Liver (tissue), 9 donors: ENCODE results near the gene TMEM254. TPM values are rescaled to one million over a fixed set of nuclear protein-coding genes. Genes with fewer than 3 reads are reported as not detected.
"Not testable (repeated sequence)": the region's sequence is repeated elsewhere in the genome, so short reads cannot be mapped to it uniquely, and the experiment has no call there.

Experiments
- DNase-seq: peaks from one replicate; pipeline ENCODE4 v3.0.0-alpha.2; 2017; ENCODE audit warnings: low spot score
- H3K27ac ChIP-seq, 2 donors: one replicate each; pipeline ENCODE4 v1.7.0; 2013; ENCODE audit warnings: inconsistent platforms in 2 of 2, low read length in 2 of 2, control low read depth in 1 of 2, low read depth in 1 of 2, mild to moderate bottlenecking in 1 of 2
- H3K27me3 ChIP-seq, 4 donors: one replicate each; pipeline versions ENCODE4 v1.6.1 to v1.7.0; 2013; ENCODE audit warnings: low read length in 3 of 4, inconsistent platforms in 1 of 4, mild to moderate bottlenecking in 1 of 4, moderate library complexity in 1 of 4; ENCODE audit not compliant: control insufficient read depth in 4 of 4, insufficient read depth in 4 of 4
- H3K36me3 ChIP-seq, 4 donors: one replicate each; pipeline versions ENCODE4 v1.6.1 to v1.7.0; 2013; ENCODE audit warnings: low read length in 3 of 4, mild to moderate bottlenecking in 3 of 4, low read depth in 1 of 4, moderate library complexity in 1 of 4; ENCODE audit not compliant: control insufficient read depth in 4 of 4, insufficient read depth in 3 of 4
- H3K4me1 ChIP-seq, 4 donors: one replicate each; pipeline versions ENCODE4 v1.6.1 to v1.7.0; 2013; ENCODE audit warnings: low read length in 3 of 4, mild to moderate bottlenecking in 3 of 4, moderate library complexity in 1 of 4; ENCODE audit not compliant: control insufficient read depth in 4 of 4, insufficient read depth in 4 of 4
- H3K4me3 ChIP-seq, 3 donors: one replicate each; pipeline versions ENCODE4 v1.6.1 to v1.7.0; 2013; ENCODE audit warnings: low read length in 3 of 3, control low read depth in 1 of 3, low read depth in 1 of 3, mild to moderate bottlenecking in 1 of 3
- H3K9ac ChIP-seq, 2 donors: one replicate each; pipeline ENCODE4 v1.7.0; 2013; ENCODE audit warnings: low read length in 2 of 2, mild to moderate bottlenecking in 2 of 2, moderate library complexity in 2 of 2, control low read depth in 1 of 2, low read depth in 1 of 2
- H3K9me3 ChIP-seq, 4 donors: one replicate each; pipeline versions ENCODE4 v1.6.1 to v1.7.0; 2013; ENCODE audit warnings: low read length in 3 of 4; ENCODE audit not compliant: control insufficient read depth in 4 of 4
- EGR1 ChIP-seq, 2 donors: IDR thresholded peaks; 2 replicates each; pipeline ENCODE4 v1.6.1; 2016 to 2018; ENCODE audit warnings: antibody characterized with exemption in 2 of 2, low read depth in 2 of 2
- HNF4A ChIP-seq, 2 donors: conservative IDR thresholded peaks; 2 replicates each; pipeline ENCODE4 v1.6.1; 2016; ENCODE audit warnings: antibody characterized with exemption in 2 of 2, mild to moderate bottlenecking in 2 of 2
- RAD21 ChIP-seq, 2 donors: IDR thresholded peaks; 2 replicates each; pipeline ENCODE4 v1.6.1; 2016; ENCODE audit warnings: antibody characterized with exemption in 2 of 2, mild to moderate bottlenecking in 2 of 2
- RXRA ChIP-seq, 2 donors: IDR thresholded peaks; 2 replicates each; pipeline ENCODE4 v1.6.1; 2017 to 2018; ENCODE audit warnings: antibody characterized with exemption in 2 of 2, mild to moderate bottlenecking in 1 of 2
- WGBS: extraction: QIAGEN DNeasy Blood & Tissue Kit; methylation state at CpG from one replicate; pipeline ENCODE4 v1.1.7; 2013; 5-methylcytosine and 5-hydroxymethylcytosine counted together
- polyA plus RNA-seq, 2 donors: library from polyadenylated mRNA; stranded (reverse) in 1 of 2; unstranded in 1 of 2; fragments of 200-250 nt in 1 of 2; fragments of >200 nt in 1 of 2; fragmentation: Nextera tagmentation in 1 of 2; extraction: Ambion mirVana in 1 of 2; gene quantifications; one replicate each; pipeline versions ENCODE4 v1.2.1 to v1.2.3, GENCODE V29; 2013 to 2015
- total RNA-seq, 2 donors: library from RNA; depleted of rRNA; stranded (reverse); fragments of >200 nt; gene quantifications; one replicate each; pipeline ENCODE4 v1.2.3, GENCODE V29; 2014
- TF ChIP-seq, protein P1 (sequence below): IDR thresholded peaks from 2 replicates; pipeline ENCODE4 v1.6.1; 2016; ENCODE audit warnings: antibody characterized with exemption
- TF ChIP-seq, protein P2 (sequence below): IDR thresholded peaks from 2 replicates; pipeline ENCODE4 v1.6.1; 2016; ENCODE audit warnings: antibody characterized with exemption, mild to moderate bottlenecking
- TF ChIP-seq, protein P3 (sequence below): fragments of 150-350 bp; IDR thresholded peaks from 2 replicates; pipeline ENCODE4 v1.5.1; 2017; ENCODE audit warnings: improper control_type of control experiment, low read depth, low read length; ENCODE audit not compliant: missing input control
- donor health status: healthy.
- donor health status: healthy.
- donor health status: healthy.
- donor health status: healthy.
- donor health status: healthy.

The TMEM254 gene
- total and polyA plus RNA-seq, 4 donors = 10.0 to 33.2 (median 20.7) TPM

DNA sequence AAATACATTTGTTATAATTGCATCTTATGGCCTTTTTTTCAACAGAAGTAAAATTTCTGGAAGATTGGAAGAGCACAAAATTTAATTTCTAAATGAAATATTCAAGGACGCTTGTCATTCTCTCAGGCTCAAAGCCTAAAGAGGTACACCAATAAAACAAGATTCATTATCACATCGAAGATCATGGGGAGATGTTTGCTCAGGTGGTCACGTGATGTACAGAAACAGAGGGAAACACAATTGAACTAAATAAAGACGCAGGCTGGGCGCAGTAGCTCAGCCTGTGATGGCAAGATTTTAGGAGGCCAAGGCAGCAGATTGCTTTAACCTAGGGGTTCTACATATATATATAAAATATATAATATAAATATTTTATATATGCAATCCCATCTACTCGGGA is 37.3 kb upstream of the TMEM254 start (continued):
- TF ChIP-seq, protein P1, sequence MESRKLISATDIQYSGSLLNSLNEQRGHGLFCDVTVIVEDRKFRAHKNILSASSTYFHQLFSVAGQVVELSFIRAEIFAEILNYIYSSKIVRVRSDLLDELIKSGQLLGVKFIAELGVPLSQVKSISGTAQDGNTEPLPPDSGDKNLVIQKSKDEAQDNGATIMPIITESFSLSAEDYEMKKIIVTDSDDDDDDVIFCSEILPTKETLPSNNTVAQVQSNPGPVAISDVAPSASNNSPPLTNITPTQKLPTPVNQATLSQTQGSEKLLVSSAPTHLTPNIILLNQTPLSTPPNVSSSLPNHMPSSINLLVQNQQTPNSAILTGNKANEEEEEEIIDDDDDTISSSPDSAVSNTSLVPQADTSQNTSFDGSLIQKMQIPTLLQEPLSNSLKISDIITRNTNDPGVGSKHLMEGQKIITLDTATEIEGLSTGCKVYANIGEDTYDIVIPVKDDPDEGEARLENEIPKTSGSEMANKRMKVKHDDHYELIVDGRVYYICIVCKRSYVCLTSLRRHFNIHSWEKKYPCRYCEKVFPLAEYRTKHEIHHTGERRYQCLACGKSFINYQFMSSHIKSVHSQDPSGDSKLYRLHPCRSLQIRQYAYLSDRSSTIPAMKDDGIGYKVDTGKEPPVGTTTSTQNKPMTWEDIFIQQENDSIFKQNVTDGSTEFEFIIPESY = no peak
- TF ChIP-seq RAD21 (IDR thresholded peaks at IDR 0.05) (no peak), HNF4A (conservative IDR thresholded peaks at IDR 0.05) (no peak), EGR1 (IDR thresholded peaks at IDR 0.05; ENCODE audit: low read depth in 2 of 2) (no peak)

DNA sequence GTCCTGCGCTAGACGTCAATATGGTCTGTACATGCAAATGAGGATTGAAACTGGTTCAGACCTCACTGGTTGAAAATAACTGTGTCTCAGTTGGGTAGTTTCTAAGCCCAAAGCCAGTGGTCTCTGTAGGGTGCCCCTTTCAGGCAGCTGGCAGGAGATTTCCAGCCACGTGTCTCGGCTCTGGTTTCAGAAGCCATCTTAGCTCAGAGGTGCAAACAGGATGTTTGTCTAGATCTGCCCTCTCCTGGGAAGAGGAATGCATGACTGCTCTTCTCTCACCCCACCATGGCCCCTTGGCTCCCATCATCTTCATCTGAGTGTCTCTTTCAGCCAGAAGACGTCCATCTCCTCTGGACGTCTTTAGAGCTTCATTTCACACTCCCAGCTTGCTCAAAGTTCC is 33.5 kb upstream of the TMEM254 start:
- WGBS = 86% methylated on average over 6 of the region's 6 CpGs
- DNase-seq = not testable (repeated sequence)

DNA sequence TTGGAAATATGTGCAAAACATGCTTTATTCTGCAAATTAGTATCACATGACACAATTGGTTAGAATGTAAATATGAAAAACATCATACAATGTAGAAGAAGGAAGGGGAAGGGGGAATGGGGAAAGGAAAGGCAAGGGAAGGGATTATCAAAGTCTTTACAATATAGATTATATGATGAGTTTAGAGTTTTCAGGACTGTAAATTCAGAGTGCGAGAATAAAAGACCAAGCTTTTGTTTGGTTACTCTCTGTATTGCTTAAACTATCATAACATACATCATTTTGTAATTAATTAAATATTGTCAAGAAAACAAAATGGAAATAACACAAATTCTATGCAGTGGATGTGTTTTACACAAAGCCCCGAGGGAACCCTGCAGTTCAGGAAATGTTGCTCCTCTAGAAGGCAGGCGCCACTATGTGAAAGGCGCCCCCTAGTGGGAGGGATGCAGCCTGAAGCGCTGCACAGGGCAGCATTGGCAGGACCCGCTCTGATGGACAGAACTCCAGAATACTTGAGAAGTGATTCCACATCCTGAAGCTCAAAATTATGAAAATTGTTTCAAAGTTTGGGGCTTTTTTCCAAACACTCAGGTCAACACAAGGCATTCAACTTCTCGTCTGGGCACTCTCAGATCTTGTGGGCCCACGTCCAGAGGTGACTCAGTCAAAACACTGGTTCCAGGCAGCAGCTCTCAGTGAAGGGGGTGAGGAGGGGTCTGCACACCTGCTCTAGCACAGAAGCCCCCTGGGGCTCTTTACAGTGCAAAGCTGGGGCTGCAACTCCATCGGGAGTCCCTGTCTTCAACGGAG is 31.6 kb upstream of the TMEM254 start:
- H3K27ac ChIP-seq = no peak overlapping the region
- H3K36me3 ChIP-seq = no peaks in the 10 kb centered on the region
- no peak overlapping the region for H3K9ac ChIP-seq
- H3K4me1 ChIP-seq = no peaks in the 10 kb centered on the region
- TF ChIP-seq, protein P2, sequence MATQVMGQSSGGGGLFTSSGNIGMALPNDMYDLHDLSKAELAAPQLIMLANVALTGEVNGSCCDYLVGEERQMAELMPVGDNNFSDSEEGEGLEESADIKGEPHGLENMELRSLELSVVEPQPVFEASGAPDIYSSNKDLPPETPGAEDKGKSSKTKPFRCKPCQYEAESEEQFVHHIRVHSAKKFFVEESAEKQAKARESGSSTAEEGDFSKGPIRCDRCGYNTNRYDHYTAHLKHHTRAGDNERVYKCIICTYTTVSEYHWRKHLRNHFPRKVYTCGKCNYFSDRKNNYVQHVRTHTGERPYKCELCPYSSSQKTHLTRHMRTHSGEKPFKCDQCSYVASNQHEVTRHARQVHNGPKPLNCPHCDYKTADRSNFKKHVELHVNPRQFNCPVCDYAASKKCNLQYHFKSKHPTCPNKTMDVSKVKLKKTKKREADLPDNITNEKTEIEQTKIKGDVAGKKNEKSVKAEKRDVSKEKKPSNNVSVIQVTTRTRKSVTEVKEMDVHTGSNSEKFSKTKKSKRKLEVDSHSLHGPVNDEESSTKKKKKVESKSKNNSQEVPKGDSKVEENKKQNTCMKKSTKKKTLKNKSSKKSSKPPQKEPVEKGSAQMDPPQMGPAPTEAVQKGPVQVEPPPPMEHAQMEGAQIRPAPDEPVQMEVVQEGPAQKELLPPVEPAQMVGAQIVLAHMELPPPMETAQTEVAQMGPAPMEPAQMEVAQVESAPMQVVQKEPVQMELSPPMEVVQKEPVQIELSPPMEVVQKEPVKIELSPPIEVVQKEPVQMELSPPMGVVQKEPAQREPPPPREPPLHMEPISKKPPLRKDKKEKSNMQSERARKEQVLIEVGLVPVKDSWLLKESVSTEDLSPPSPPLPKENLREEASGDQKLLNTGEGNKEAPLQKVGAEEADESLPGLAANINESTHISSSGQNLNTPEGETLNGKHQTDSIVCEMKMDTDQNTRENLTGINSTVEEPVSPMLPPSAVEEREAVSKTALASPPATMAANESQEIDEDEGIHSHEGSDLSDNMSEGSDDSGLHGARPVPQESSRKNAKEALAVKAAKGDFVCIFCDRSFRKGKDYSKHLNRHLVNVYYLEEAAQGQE = peak; percentile 81
- TF ChIP-seq, protein P3, sequence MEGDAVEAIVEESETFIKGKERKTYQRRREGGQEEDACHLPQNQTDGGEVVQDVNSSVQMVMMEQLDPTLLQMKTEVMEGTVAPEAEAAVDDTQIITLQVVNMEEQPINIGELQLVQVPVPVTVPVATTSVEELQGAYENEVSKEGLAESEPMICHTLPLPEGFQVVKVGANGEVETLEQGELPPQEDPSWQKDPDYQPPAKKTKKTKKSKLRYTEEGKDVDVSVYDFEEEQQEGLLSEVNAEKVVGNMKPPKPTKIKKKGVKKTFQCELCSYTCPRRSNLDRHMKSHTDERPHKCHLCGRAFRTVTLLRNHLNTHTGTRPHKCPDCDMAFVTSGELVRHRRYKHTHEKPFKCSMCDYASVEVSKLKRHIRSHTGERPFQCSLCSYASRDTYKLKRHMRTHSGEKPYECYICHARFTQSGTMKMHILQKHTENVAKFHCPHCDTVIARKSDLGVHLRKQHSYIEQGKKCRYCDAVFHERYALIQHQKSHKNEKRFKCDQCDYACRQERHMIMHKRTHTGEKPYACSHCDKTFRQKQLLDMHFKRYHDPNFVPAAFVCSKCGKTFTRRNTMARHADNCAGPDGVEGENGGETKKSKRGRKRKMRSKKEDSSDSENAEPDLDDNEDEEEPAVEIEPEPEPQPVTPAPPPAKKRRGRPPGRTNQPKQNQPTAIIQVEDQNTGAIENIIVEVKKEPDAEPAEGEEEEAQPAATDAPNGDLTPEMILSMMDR = peak; percentile 91
- TF ChIP-seq, protein P1 = no peak
- peak; percentile 86 to 90 for TF ChIP-seq RAD21 (IDR thresholded peaks at IDR 0.05)
- no peak for TF ChIP-seq RXRA (IDR thresholded peaks at IDR 0.05)
- no peak overlapping the region for H3K4me3 ChIP-seq
- H3K27me3 ChIP-seq = no peaks in the 10 kb centered on the region
- H3K9me3 ChIP-seq = no peaks in the 10 kb centered on the region
- peak; percentile 78 for DNase-seq
- 33% methylated on average over 10 of the region's 10 CpGs for WGBS

More for the DNA sequence above, 33.5 kb upstream of the TMEM254 start:
- not testable (repeated sequence) for H3K27ac ChIP-seq, H3K4me1 ChIP-seq, H3K9ac ChIP-seq, H3K9me3 ChIP-seq, H3K4me3 ChIP-seq, H3K27me3 ChIP-seq, H3K36me3 ChIP-seq
